Activated naive CD8-positive, alpha-beta T cell treated with anti-CD3 and anti-CD28 coated beads, Interleukin-2, amount 50 U/mL, for 24 hours (primary cell): ENCODE data around the gene TMEM107.

ENCODE experiments used
- ATAC-seq: fragments of 150-1000 bp; cut with Tn5 transposase; one replicate; pipeline ENCODE4 v1.10.0; 2021
- DNase-seq: peaks from one replicate; pipeline ENCODE4 v3.0.0; 2021
- H3K27ac Mint-ChIP-seq: one replicate; pipeline ENCODE4 v1.8.0; 2021; ENCODE audit warnings: mild to moderate bottlenecking, mixed read lengths
- H3K27me3 Mint-ChIP-seq: one replicate; pipeline ENCODE4 v1.8.0; 2021; ENCODE audit warnings: mixed read lengths
- H3K36me3 Mint-ChIP-seq: one replicate; pipeline ENCODE4 v1.8.0; 2021; ENCODE audit warnings: low read depth, mixed read lengths
- H3K4me1 Mint-ChIP-seq: one replicate; pipeline ENCODE4 v1.8.0; 2021; ENCODE audit warnings: mixed read lengths
- H3K4me3 Mint-ChIP-seq: one replicate; pipeline ENCODE4 v1.8.0; 2021; ENCODE audit warnings: mild to moderate bottlenecking, moderate library complexity, mixed read lengths
- H3K9me3 Mint-ChIP-seq: one replicate; pipeline ENCODE4 v1.8.0; 2021; ENCODE audit warnings: mixed read lengths

Gene TMEM107

GRCh38 chr17:8160224-8160577 is 16.0 kb downstream of the TMEM107 start:
- H3K4me1 Mint-ChIP-seq, result peaks cover 63% of the 10 kb centered on the region
- no peaks in the 10 kb centered on the region for H3K9me3 Mint-ChIP-seq
- H3K36me3 Mint-ChIP-seq, result peaks cover 23% of the 10 kb centered on the region
- H3K4me3 Mint-ChIP-seq, result peak overlapping the region; percentile 85
- ATAC-seq, result no peak
- no peaks in the 10 kb centered on the region for H3K27me3 Mint-ChIP-seq
- H3K27ac Mint-ChIP-seq, result peak overlapping the region; percentile 93
- no peak for DNase-seq

GRCh38 chr17:8159459-8160223 is 16.5 kb downstream of the TMEM107 start:
- peak overlapping the region; percentile 93 for H3K27ac Mint-ChIP-seq
- no peak for DNase-seq
- H3K27me3 Mint-ChIP-seq, result no peaks in the 10 kb centered on the region
- peaks cover 63% of the 10 kb centered on the region for H3K4me1 Mint-ChIP-seq
- no peak for ATAC-seq
- H3K36me3 Mint-ChIP-seq, result peaks cover 23% of the 10 kb centered on the region
- peak overlapping the region; percentile 30 for H3K4me3 Mint-ChIP-seq
- H3K9me3 Mint-ChIP-seq, result no peaks in the 10 kb centered on the region

GRCh38 chr17:8159032-8159400 is 17.2 kb downstream of the TMEM107 start:
- DNase-seq, result no peak
- Mint-ChIP-seq H3K27ac (peak overlapping the region; percentile 68), H3K36me3 (peaks cover 23% of the 10 kb centered on the region), H3K4me1 (peaks cover 63% of the 10 kb centered on the region), H3K9me3 (no peaks in the 10 kb centered on the region), H3K4me3 (peak overlapping the region; percentile 36), H3K27me3 (no peaks in the 10 kb centered on the region)
- ATAC-seq, result no peak

GRCh38 chr17:8158267-8159031 is 17.7 kb downstream of the TMEM107 start:
- H3K4me1 Mint-ChIP-seq, result peaks cover 63% of the 10 kb centered on the region
- DNase-seq (peak; percentile 94), ATAC-seq (peak; percentile 17)
- peak overlapping the region; percentile 68 for H3K27ac Mint-ChIP-seq
- H3K36me3 Mint-ChIP-seq, result peaks cover 25% of the 10 kb centered on the region
- no peaks in the 10 kb centered on the region for H3K9me3 Mint-ChIP-seq
- no peaks in the 10 kb centered on the region for H3K27me3 Mint-ChIP-seq
- H3K4me3 Mint-ChIP-seq, result peak overlapping the region; percentile 36

- Mint-ChIP-seq H3K4me1 (peaks cover 70% of the 10 kb centered on the region), H3K27ac (no peak overlapping the region), H3K36me3 (peaks cover 22% of the 10 kb centered on the region), H3K9me3 (no peaks in the 10 kb centered on the region), H3K27me3 (no peaks in the 10 kb centered on the region), H3K4me3 (no peak overlapping the region)
- peak; percentile 65 for ATAC-seq
- DNase-seq, result peak; percentile 100
These were observed 19.8 kb downstream of the TMEM107 start for GRCh38 chr17:8156246-8156992.

- H3K36me3 Mint-ChIP-seq, result peaks cover 17% of the 10 kb centered on the region
- no peaks in the 10 kb centered on the region for H3K9me3 Mint-ChIP-seq
- no peaks in the 10 kb centered on the region for H3K27me3 Mint-ChIP-seq
- H3K4me1 Mint-ChIP-seq, result peaks cover 67% of the 10 kb centered on the region
- H3K4me3 Mint-ChIP-seq, result no peak overlapping the region
- ATAC-seq (no peak), DNase-seq (no peak)
- no peak overlapping the region for H3K27ac Mint-ChIP-seq
These were observed 20.3 kb downstream of the TMEM107 start for GRCh38 chr17:8155996-8156245.

GRCh38 chr17:8155231-8155995 is 20.8 kb downstream of the TMEM107 start:
- Mint-ChIP-seq H3K4me3 (no peak overlapping the region), H3K27me3 (no peaks in the 10 kb centered on the region), H3K9me3 (no peaks in the 10 kb centered on the region), H3K27ac (no peak overlapping the region), H3K36me3 (peaks cover 13% of the 10 kb centered on the region), H3K4me1 (peaks cover 66% of the 10 kb centered on the region)
- ATAC-seq (no peak), DNase-seq (no peak)

GRCh38 chr17:8154608-8155155 is 21.5 kb downstream of the TMEM107 start:
- H3K9me3 Mint-ChIP-seq, result no peaks in the 10 kb centered on the region
- H3K4me3 Mint-ChIP-seq, result no peak overlapping the region
- peaks cover 65% of the 10 kb centered on the region for H3K4me1 Mint-ChIP-seq
- H3K27ac Mint-ChIP-seq, result no peak overlapping the region
- DNase-seq (no peak), ATAC-seq (no peak)
- peaks cover 9% of the 10 kb centered on the region for H3K36me3 Mint-ChIP-seq
- H3K27me3 Mint-ChIP-seq, result no peaks in the 10 kb centered on the region

GRCh38 chr17:8153957-8154607 is 22.1 kb downstream of the TMEM107 start:
- Mint-ChIP-seq H3K27ac (no peak overlapping the region), H3K9me3 (no peaks in the 10 kb centered on the region), H3K4me1 (peaks cover 59% of the 10 kb centered on the region), H3K4me3 (no peak overlapping the region), H3K36me3 (peaks cover 8% of the 10 kb centered on the region), H3K27me3 (no peaks in the 10 kb centered on the region)
- ATAC-seq (peak; percentile 3), DNase-seq (peak; percentile 94)

GRCh38 chr17:8153525-8153956 is 22.6 kb downstream of the TMEM107 start:
- Mint-ChIP-seq H3K36me3 (peaks cover 10% of the 10 kb centered on the region), H3K27me3 (no peaks in the 10 kb centered on the region), H3K4me1 (peaks cover 55% of the 10 kb centered on the region), H3K27ac (no peak overlapping the region), H3K4me3 (no peak overlapping the region), H3K9me3 (no peaks in the 10 kb centered on the region)
- ATAC-seq (peak; percentile 41), DNase-seq (peak; percentile 74)

GRCh38 chr17:8153031-8153451 is 23.1 kb downstream of the TMEM107 start:
- H3K4me3 Mint-ChIP-seq, result no peak overlapping the region
- H3K9me3 Mint-ChIP-seq, result no peaks in the 10 kb centered on the region
- DNase-seq (no peak), ATAC-seq (no peak)
- H3K4me1 Mint-ChIP-seq, result peaks cover 52% of the 10 kb centered on the region
- peaks cover 15% of the 10 kb centered on the region for H3K36me3 Mint-ChIP-seq
- H3K27ac Mint-ChIP-seq, result no peak overlapping the region
- no peaks in the 10 kb centered on the region for H3K27me3 Mint-ChIP-seq

GRCh38 chr17:8152112-8152775 is 23.9 kb downstream of the TMEM107 start, which contains the start of gene PER1:
Gene PER1 (minus strand): TSS chr17:8152404. CDS start chr17:8150706, 1,698 bp downstream.
- no peaks in the 10 kb centered on the region for H3K9me3 Mint-ChIP-seq
- peaks cover 19% of the 10 kb centered on the region for H3K36me3 Mint-ChIP-seq
- peak; percentile 44 for ATAC-seq
- H3K4me3 Mint-ChIP-seq, result no peak within 1 kb of the TSS
- peak; percentile 95 for DNase-seq
- no peaks in the 10 kb centered on the region for H3K27me3 Mint-ChIP-seq
- H3K4me1 Mint-ChIP-seq, result peaks cover 52% of the 10 kb centered on the region
- H3K27ac Mint-ChIP-seq, result no peak within 1 kb of the TSS

GRCh38 chr17:8151641-8152111 is 24.5 kb downstream of the TMEM107 start:
- no peak overlapping the region for H3K4me3 Mint-ChIP-seq
- H3K9me3 Mint-ChIP-seq, result no peaks in the 10 kb centered on the region
- no peak overlapping the region for H3K27ac Mint-ChIP-seq
- DNase-seq (peak; percentile 54), ATAC-seq (no peak)
- peaks cover 52% of the 10 kb centered on the region for H3K4me1 Mint-ChIP-seq
- H3K36me3 Mint-ChIP-seq, result peaks cover 20% of the 10 kb centered on the region
- H3K27me3 Mint-ChIP-seq, result no peaks in the 10 kb centered on the region
